PFSK-1 (cell line): ENCODE measurements around the gene BSND.

Source experiments
- POLR2AphosphoS5 ChIP-seq: IDR thresholded peaks from 2 replicates; pipeline ENCODE4 v1.6.1; 2012; ENCODE audit warnings: low read depth, mild to moderate bottlenecking, control low read depth, low read length, moderate library complexity
- REST ChIP-seq, 2 experiments: IDR thresholded peaks; 2 replicates each; pipeline versions ENCODE4 v1.6.1 to v1.8.0; 2011 to 2012; ENCODE audit warnings: low read depth in 2 of 2, low read length in 2 of 2, control low read depth in 1 of 2, inconsistent platforms in 1 of 2, mild to moderate bottlenecking in 1 of 2, moderate library complexity in 1 of 2; ENCODE audit not compliant: insufficient read depth in 1 of 2

- TF ChIP-seq POLR2AphosphoS5 (no peak), REST (IDR thresholded peaks at IDR 0.05; ENCODE audit: insufficient read depth in 1 of 2, low read depth in 2 of 2, low read length in 2 of 2) (no peak)
These were observed 48.7 kb upstream of the BSND start for GRCh38 chr1:54950006-54950368.
